ENCODE results near the gene USP15.

DNA sequence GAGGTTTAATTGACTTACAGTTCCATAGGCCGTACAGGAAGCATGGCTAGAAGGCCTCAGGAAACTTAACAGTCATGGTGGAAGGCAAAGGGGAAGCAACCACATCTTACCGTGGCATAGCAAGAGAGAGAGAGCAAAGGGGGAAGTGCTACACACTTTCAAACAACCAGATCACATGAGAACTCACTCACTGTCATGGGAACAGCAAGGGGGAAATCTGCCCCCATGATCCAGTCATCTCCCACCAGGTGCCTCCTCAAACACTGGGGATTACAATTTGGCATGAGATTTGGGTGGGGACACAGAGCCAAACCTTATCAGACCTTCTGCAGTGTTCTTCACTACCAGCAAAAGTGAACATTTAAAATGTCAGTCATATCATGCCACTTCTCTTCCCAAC is 58.9 kb downstream of the USP15 start:
- TF ChIP-seq CTCF (IDR thresholded peaks at IDR 0.05) = no peak
- no peak for TF ChIP-seq POLR2A (IDR thresholded peaks at IDR 0.05)
- no peak for TF ChIP-seq POLR2AphosphoS5 (IDR thresholded peaks at IDR 0.05; ENCODE audit: insufficient read depth in 1 of 2, low read depth in 1 of 2)

All from vagina (tissue), 2 donors.